HG03097 (cell line): ENCODE results near the gene TCL1A.
A peak's percentile ranks its signal among the peaks of the same experiment; 100 is the strongest.

Experiments
- ATAC-seq: cut with Tn5 transposase; IDR thresholded peaks from one replicate; pipeline ENCODE4 v1.9.1; 2021; ENCODE audit not compliant: unreplicated experiment, low FRiP score

Gene TCL1A

GRCh38 chr14:95707327-95707726, 6.6 kb downstream of the TCL1A start:
- ATAC-seq, result no peak

GRCh38 chr14:95705518-95705917, 8.4 kb downstream of the TCL1A start:
- no peak for ATAC-seq

- no peak for ATAC-seq
These were observed 10.1 kb downstream of the TCL1A start for GRCh38 chr14:95703805-95704204.

GRCh38 chr14:95703341-95703740, 10.6 kb downstream of the TCL1A start:
- ATAC-seq, result no peak

- ATAC-seq, result no peak
These were observed 12.1 kb downstream of the TCL1A start for GRCh38 chr14:95701846-95702221.

- ATAC-seq, result no peak
These were observed 13.5 kb downstream of the TCL1A start for GRCh38 chr14:95700221-95700976.

- no peak for ATAC-seq
These were observed 14.5 kb downstream of the TCL1A start for GRCh38 chr14:95699412-95699811.

GRCh38 chr14:95698287-95698686, 15.6 kb downstream of the TCL1A start:
- ATAC-seq, result no peak

- peak; percentile 49 for ATAC-seq
These were observed 16.2 kb downstream of the TCL1A start for GRCh38 chr14:95697764-95698163.

- no peak for ATAC-seq
These were observed 17.2 kb downstream of the TCL1A start for GRCh38 chr14:95696741-95697140.

- ATAC-seq, result no peak
These were observed 18.0 kb downstream of the TCL1A start for GRCh38 chr14:95695913-95696312.

- ATAC-seq, result no peak
These were observed 18.9 kb downstream of the TCL1A start for GRCh38 chr14:95695051-95695450.

GRCh38 chr14:95692109-95692508, 21.8 kb downstream of the TCL1A start:
- no peak for ATAC-seq

- no peak for ATAC-seq
These were observed 22.3 kb downstream of the TCL1A start for GRCh38 chr14:95691591-95691990.

GRCh38 chr14:95690815-95691214, 23.1 kb downstream of the TCL1A start:
- no peak for ATAC-seq

- no peak for ATAC-seq
These were observed 24.5 kb downstream of the TCL1A start for GRCh38 chr14:95689441-95689840.

GRCh38 chr14:95686935-95687334, 27.0 kb downstream of the TCL1A start:
- no peak for ATAC-seq

- ATAC-seq, result no peak
These were observed 27.7 kb downstream of the TCL1A start, which contains the start of gene TCL1B for GRCh38 chr14:95685978-95686922. Gene TCL1B, plus strand, starts transcription at chr14:95686426. Its CDS starts 42 bp downstream, at chr14:95686468.

GRCh38 chr14:95683793-95684192, 30.1 kb downstream of the TCL1A start:
- no peak for ATAC-seq

- no peak for ATAC-seq
These were observed 32.8 kb downstream of the TCL1A start for GRCh38 chr14:95681153-95681552.

- no peak for ATAC-seq
These were observed 33.8 kb downstream of the TCL1A start for GRCh38 chr14:95679998-95680735.
